Liver (tissue), 9 donors: ENCODE results near the gene TIGD1. TPM values are rescaled to one million over a fixed set of nuclear protein-coding genes. Genes with fewer than 3 reads are reported as not detected.

Source experiments
- DNase-seq: peaks from one replicate; pipeline ENCODE4 v3.0.0-alpha.2; 2017; ENCODE audit warnings: low spot score
- H3K27ac ChIP-seq, 2 donors: one replicate each; pipeline ENCODE4 v1.7.0; 2013; ENCODE audit warnings: inconsistent platforms in 2 of 2, low read length in 2 of 2, control low read depth in 1 of 2, low read depth in 1 of 2, mild to moderate bottlenecking in 1 of 2
- H3K27me3 ChIP-seq, 4 donors: one replicate each; pipeline versions ENCODE4 v1.6.1 to v1.7.0; 2013; ENCODE audit warnings: low read length in 3 of 4, inconsistent platforms in 1 of 4, mild to moderate bottlenecking in 1 of 4, moderate library complexity in 1 of 4; ENCODE audit not compliant: control insufficient read depth in 4 of 4, insufficient read depth in 4 of 4
- H3K36me3 ChIP-seq, 4 donors: one replicate each; pipeline versions ENCODE4 v1.6.1 to v1.7.0; 2013; ENCODE audit warnings: low read length in 3 of 4, mild to moderate bottlenecking in 3 of 4, low read depth in 1 of 4, moderate library complexity in 1 of 4; ENCODE audit not compliant: control insufficient read depth in 4 of 4, insufficient read depth in 3 of 4
- H3K4me1 ChIP-seq, 4 donors: one replicate each; pipeline versions ENCODE4 v1.6.1 to v1.7.0; 2013; ENCODE audit warnings: low read length in 3 of 4, mild to moderate bottlenecking in 3 of 4, moderate library complexity in 1 of 4; ENCODE audit not compliant: control insufficient read depth in 4 of 4, insufficient read depth in 4 of 4
- H3K4me3 ChIP-seq, 3 donors: one replicate each; pipeline versions ENCODE4 v1.6.1 to v1.7.0; 2013; ENCODE audit warnings: low read length in 3 of 3, control low read depth in 1 of 3, low read depth in 1 of 3, mild to moderate bottlenecking in 1 of 3
- H3K9ac ChIP-seq, 2 donors: one replicate each; pipeline ENCODE4 v1.7.0; 2013; ENCODE audit warnings: low read length in 2 of 2, mild to moderate bottlenecking in 2 of 2, moderate library complexity in 2 of 2, control low read depth in 1 of 2, low read depth in 1 of 2
- H3K9me3 ChIP-seq, 4 donors: one replicate each; pipeline versions ENCODE4 v1.6.1 to v1.7.0; 2013; ENCODE audit warnings: low read length in 3 of 4; ENCODE audit not compliant: control insufficient read depth in 4 of 4
- EGR1 ChIP-seq, 2 donors: IDR thresholded peaks; 2 replicates each; pipeline ENCODE4 v1.6.1; 2016 to 2018; ENCODE audit warnings: antibody characterized with exemption in 2 of 2, low read depth in 2 of 2
- FOXA1 ChIP-seq: IDR thresholded peaks from 2 replicates; pipeline ENCODE4 v1.6.1; 2016; ENCODE audit warnings: antibody characterized with exemption
- FOXA2 ChIP-seq: IDR thresholded peaks from 2 replicates; pipeline ENCODE4 v1.6.1; 2016; ENCODE audit warnings: antibody characterized with exemption
- GABPA ChIP-seq, 2 donors: IDR thresholded peaks in 1 of 2; conservative IDR thresholded peaks in 1 of 2; 2 replicates each; pipeline ENCODE4 v1.6.1; 2016; ENCODE audit warnings: antibody characterized with exemption in 2 of 2, mild to moderate bottlenecking in 1 of 2, moderate library complexity in 1 of 2
- HNF4A ChIP-seq, 2 donors: conservative IDR thresholded peaks; 2 replicates each; pipeline ENCODE4 v1.6.1; 2016; ENCODE audit warnings: antibody characterized with exemption in 2 of 2, mild to moderate bottlenecking in 2 of 2
- HNF4G ChIP-seq: IDR thresholded peaks from 2 replicates; pipeline ENCODE4 v1.6.1; 2016; ENCODE audit warnings: antibody characterized with exemption
- JUND ChIP-seq, 2 donors: IDR thresholded peaks; 2 replicates each; pipeline ENCODE4 v1.6.1; 2016; ENCODE audit warnings: antibody characterized with exemption in 2 of 2
- NR2F2 ChIP-seq: IDR thresholded peaks from 2 replicates; pipeline ENCODE4 v1.6.1; 2016; ENCODE audit warnings: antibody characterized with exemption
- RAD21 ChIP-seq, 2 donors: IDR thresholded peaks; 2 replicates each; pipeline ENCODE4 v1.6.1; 2016; ENCODE audit warnings: antibody characterized with exemption in 2 of 2, mild to moderate bottlenecking in 2 of 2
- RXRA ChIP-seq, 2 donors: IDR thresholded peaks; 2 replicates each; pipeline ENCODE4 v1.6.1; 2017 to 2018; ENCODE audit warnings: antibody characterized with exemption in 2 of 2, mild to moderate bottlenecking in 1 of 2
- SP1 ChIP-seq: IDR thresholded peaks from 2 replicates; pipeline ENCODE4 v1.6.1; 2018; ENCODE audit warnings: antibody characterized with exemption, mild to moderate bottlenecking
- TAF1 ChIP-seq: conservative IDR thresholded peaks from 2 replicates; pipeline ENCODE4 v1.6.1; 2016; ENCODE audit warnings: antibody characterized with exemption, mild to moderate bottlenecking
- YY1 ChIP-seq: IDR thresholded peaks from 2 replicates; pipeline ENCODE4 v1.6.1; 2016; ENCODE audit warnings: antibody characterized with exemption, mild to moderate bottlenecking
- WGBS: extraction: QIAGEN DNeasy Blood & Tissue Kit; methylation state at CpG from one replicate; pipeline ENCODE4 v1.1.7; 2013; 5-methylcytosine and 5-hydroxymethylcytosine counted together
- polyA plus RNA-seq, 2 donors: library from polyadenylated mRNA; stranded (reverse) in 1 of 2; unstranded in 1 of 2; fragments of 200-250 nt in 1 of 2; fragments of >200 nt in 1 of 2; fragmentation: Nextera tagmentation in 1 of 2; extraction: Ambion mirVana in 1 of 2; gene quantifications; one replicate each; pipeline versions ENCODE4 v1.2.1 to v1.2.3, GENCODE V29; 2013 to 2015
- total RNA-seq, 2 donors: library from RNA; depleted of rRNA; stranded (reverse); fragments of >200 nt; gene quantifications; one replicate each; pipeline ENCODE4 v1.2.3, GENCODE V29; 2014
- TF ChIP-seq, protein P1 (sequence below): IDR thresholded peaks from 2 replicates; pipeline ENCODE4 v1.6.1; 2016; ENCODE audit warnings: antibody characterized with exemption
- TF ChIP-seq, protein P2 (sequence below): IDR thresholded peaks from 2 replicates; pipeline ENCODE4 v1.6.1; 2016; ENCODE audit warnings: antibody characterized with exemption
- TF ChIP-seq, protein P3 (sequence below): IDR thresholded peaks from 2 replicates; pipeline ENCODE4 v1.6.1; 2016; ENCODE audit warnings: antibody characterized with exemption
- TF ChIP-seq, protein P4 (sequence below): IDR thresholded peaks from 2 replicates; pipeline ENCODE4 v1.6.1; 2016; ENCODE audit warnings: antibody characterized with exemption, mild to moderate bottlenecking
- donor health status: healthy.
- donor health status: healthy.
- donor health status: healthy.
- donor health status: healthy.
- donor health status: healthy.

The TIGD1 gene
- total and polyA plus RNA-seq, 4 donors, result 0.50 to 3.0 (median 1.7) TPM

DNA sequence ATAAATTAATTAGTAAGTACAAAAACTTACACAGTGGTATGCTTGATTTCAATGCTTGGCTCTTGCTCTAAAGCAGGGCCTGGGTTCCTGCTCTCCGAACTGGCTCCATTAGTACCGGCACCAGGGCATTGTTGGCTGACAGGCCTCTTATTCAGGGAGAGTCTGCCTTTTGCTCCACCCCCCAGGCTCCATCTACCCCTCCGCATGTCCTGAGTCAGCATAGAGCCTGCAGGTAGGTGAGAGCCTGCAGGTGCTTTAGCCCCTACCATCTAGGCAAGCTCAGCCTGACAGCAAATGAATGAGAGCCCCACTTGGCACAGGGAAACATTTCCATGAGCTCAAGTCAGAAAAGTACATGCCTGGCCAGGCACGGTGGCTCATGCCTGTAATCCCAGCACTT is 47.9 kb upstream of the TIGD1 start:
- no peak overlapping the region for H3K9ac ChIP-seq
- H3K4me1 ChIP-seq, result no peaks in the 10 kb centered on the region
- H3K27me3 ChIP-seq, result no peaks in the 10 kb centered on the region
- H3K36me3 ChIP-seq, result no peaks in the 10 kb centered on the region
- no peak overlapping the region for H3K27ac ChIP-seq
- no peaks in the 10 kb centered on the region for H3K9me3 ChIP-seq
- H3K4me3 ChIP-seq, result no peak overlapping the region
- TF ChIP-seq YY1, result no peak
- TF ChIP-seq FOXA1, result no peak
- TF ChIP-seq SP1, result no peak
- TF ChIP-seq HNF4G, result no peak
- TF ChIP-seq, protein P1, sequence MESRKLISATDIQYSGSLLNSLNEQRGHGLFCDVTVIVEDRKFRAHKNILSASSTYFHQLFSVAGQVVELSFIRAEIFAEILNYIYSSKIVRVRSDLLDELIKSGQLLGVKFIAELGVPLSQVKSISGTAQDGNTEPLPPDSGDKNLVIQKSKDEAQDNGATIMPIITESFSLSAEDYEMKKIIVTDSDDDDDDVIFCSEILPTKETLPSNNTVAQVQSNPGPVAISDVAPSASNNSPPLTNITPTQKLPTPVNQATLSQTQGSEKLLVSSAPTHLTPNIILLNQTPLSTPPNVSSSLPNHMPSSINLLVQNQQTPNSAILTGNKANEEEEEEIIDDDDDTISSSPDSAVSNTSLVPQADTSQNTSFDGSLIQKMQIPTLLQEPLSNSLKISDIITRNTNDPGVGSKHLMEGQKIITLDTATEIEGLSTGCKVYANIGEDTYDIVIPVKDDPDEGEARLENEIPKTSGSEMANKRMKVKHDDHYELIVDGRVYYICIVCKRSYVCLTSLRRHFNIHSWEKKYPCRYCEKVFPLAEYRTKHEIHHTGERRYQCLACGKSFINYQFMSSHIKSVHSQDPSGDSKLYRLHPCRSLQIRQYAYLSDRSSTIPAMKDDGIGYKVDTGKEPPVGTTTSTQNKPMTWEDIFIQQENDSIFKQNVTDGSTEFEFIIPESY, result no peak
- TF ChIP-seq RAD21 (IDR thresholded peaks at IDR 0.05), result no peak
- no peak for TF ChIP-seq FOXA2
- no peak for TF ChIP-seq EGR1 (IDR thresholded peaks at IDR 0.05; ENCODE audit: low read depth in 2 of 2)
- TF ChIP-seq, protein P2, sequence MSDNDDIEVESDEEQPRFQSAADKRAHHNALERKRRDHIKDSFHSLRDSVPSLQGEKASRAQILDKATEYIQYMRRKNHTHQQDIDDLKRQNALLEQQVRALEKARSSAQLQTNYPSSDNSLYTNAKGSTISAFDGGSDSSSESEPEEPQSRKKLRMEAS, result no peak
- TF ChIP-seq GABPA (IDR thresholded peaks at IDR 0.05 in 1 of 2, conservative IDR thresholded peaks at IDR 0.05 in 1 of 2), result no peak
- no peak for TF ChIP-seq JUND (IDR thresholded peaks at IDR 0.05)
- no peak for TF ChIP-seq HNF4A (conservative IDR thresholded peaks at IDR 0.05)
- TF ChIP-seq NR2F2, result no peak
- WGBS, result 95% methylated on average over 4 of the region's 4 CpGs
- DNase-seq, result no peak

DNA sequence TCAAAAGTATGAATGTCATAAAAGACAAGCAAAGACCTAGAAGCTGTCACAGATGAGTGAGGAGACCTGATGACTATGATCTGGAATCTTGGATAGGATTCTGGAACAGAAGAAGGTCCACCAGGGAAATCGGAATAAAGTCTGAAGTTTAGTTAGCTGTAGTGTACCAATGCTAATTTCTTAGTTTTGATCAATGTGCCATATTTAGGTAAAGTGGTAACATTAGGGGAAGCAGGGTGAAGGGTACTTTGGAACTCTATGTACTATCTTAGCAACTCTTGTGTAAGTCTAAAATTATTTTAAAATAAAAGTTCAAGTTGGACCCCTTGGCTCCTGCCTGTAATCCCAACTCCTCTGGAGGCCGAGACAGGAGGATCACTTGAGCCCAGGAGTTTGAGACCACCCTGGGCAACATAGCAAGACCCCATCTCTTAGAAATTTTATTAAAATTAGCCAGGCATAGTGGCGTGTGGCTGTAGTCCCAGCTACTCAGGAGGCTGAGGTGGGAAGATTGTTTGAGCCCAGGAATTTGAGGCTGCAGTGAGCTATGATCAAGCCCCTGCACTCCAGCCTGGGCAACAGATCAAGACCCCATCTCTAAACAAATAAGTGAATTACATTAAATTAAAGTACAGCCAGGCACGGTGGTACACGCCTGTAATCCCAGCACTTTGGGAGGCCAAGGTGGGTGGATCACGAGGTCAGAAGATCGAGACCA is 47.2 kb upstream of the TIGD1 start:
- H3K27ac ChIP-seq, result no peak overlapping the region
- DNase-seq, result no peak
- H3K9me3 ChIP-seq, result no peaks in the 10 kb centered on the region
- 94% methylated on average over 7 of the region's 7 CpGs for WGBS
- TF ChIP-seq, protein P2, result no peak
- TF ChIP-seq HNF4A (conservative IDR thresholded peaks at IDR 0.05) (no peak), RAD21 (IDR thresholded peaks at IDR 0.05) (no peak), FOXA1 (no peak), TAF1 (no peak), NR2F2 (no peak)
- TF ChIP-seq, protein P3, sequence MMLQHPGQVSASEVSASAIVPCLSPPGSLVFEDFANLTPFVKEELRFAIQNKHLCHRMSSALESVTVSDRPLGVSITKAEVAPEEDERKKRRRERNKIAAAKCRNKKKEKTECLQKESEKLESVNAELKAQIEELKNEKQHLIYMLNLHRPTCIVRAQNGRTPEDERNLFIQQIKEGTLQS, result no peak
- no peaks in the 10 kb centered on the region for H3K27me3 ChIP-seq
- no peaks in the 10 kb centered on the region for H3K4me1 ChIP-seq
- no peaks in the 10 kb centered on the region for H3K36me3 ChIP-seq
- no peak overlapping the region for H3K4me3 ChIP-seq
- H3K9ac ChIP-seq, result no peak overlapping the region

DNA sequence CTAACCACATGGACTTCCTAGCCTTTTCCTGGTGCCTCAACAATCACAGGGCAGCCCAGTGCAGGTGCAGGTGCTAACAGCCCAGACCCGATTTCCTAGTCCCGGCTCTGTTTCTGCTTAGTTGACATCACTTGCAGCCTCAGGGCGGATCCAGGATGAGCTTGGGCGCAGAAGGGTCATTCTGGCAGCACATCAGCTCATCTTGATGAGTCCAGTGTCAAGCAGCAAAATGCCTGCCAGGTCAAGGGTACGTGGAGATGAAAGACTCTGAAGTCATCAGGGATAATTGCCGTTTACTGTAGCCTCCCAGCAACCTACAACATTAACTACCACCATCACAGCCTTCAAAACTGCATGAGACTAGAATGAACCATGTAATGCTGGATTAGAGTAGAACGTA is 43.6 kb upstream of the TIGD1 start:
- H3K4me1 ChIP-seq, result peaks cover 0 to 3% (median 2%) of the 10 kb centered on the region in 4 donors
- DNase-seq, result no peak
- no peaks in the 10 kb centered on the region for H3K9me3 ChIP-seq
- H3K4me3 ChIP-seq, result no peak overlapping the region
- no peak overlapping the region for H3K9ac ChIP-seq
- 89% methylated on average over 7 of the region's 7 CpGs for WGBS
- no peaks in the 10 kb centered on the region for H3K36me3 ChIP-seq
- no peaks in the 10 kb centered on the region for H3K27me3 ChIP-seq
- no peak overlapping the region for H3K27ac ChIP-seq
- TF ChIP-seq, protein P2, result no peak
- TF ChIP-seq HNF4A (conservative IDR thresholded peaks at IDR 0.05) (no peak), NR2F2 (no peak), TAF1 (no peak), FOXA2 (no peak), YY1 (no peak), EGR1 (IDR thresholded peaks at IDR 0.05; ENCODE audit: low read depth in 2 of 2) (no peak), RAD21 (IDR thresholded peaks at IDR 0.05) (no peak), RXRA (IDR thresholded peaks at IDR 0.05) (no peak), FOXA1 (no peak), JUND (IDR thresholded peaks at IDR 0.05) (no peak), SP1 (no peak)
- TF ChIP-seq, protein P3, result no peak
- TF ChIP-seq, protein P1, result no peak
- TF ChIP-seq, protein P4, sequence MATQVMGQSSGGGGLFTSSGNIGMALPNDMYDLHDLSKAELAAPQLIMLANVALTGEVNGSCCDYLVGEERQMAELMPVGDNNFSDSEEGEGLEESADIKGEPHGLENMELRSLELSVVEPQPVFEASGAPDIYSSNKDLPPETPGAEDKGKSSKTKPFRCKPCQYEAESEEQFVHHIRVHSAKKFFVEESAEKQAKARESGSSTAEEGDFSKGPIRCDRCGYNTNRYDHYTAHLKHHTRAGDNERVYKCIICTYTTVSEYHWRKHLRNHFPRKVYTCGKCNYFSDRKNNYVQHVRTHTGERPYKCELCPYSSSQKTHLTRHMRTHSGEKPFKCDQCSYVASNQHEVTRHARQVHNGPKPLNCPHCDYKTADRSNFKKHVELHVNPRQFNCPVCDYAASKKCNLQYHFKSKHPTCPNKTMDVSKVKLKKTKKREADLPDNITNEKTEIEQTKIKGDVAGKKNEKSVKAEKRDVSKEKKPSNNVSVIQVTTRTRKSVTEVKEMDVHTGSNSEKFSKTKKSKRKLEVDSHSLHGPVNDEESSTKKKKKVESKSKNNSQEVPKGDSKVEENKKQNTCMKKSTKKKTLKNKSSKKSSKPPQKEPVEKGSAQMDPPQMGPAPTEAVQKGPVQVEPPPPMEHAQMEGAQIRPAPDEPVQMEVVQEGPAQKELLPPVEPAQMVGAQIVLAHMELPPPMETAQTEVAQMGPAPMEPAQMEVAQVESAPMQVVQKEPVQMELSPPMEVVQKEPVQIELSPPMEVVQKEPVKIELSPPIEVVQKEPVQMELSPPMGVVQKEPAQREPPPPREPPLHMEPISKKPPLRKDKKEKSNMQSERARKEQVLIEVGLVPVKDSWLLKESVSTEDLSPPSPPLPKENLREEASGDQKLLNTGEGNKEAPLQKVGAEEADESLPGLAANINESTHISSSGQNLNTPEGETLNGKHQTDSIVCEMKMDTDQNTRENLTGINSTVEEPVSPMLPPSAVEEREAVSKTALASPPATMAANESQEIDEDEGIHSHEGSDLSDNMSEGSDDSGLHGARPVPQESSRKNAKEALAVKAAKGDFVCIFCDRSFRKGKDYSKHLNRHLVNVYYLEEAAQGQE, result no peak
